ENCODE measurements around the gene LRRC49.
"Not testable (repeated sequence)": the region's sequence is repeated elsewhere in the genome, so short reads cannot be mapped to it uniquely, and the experiment has no call there.

The LRRC49 gene

DNA sequence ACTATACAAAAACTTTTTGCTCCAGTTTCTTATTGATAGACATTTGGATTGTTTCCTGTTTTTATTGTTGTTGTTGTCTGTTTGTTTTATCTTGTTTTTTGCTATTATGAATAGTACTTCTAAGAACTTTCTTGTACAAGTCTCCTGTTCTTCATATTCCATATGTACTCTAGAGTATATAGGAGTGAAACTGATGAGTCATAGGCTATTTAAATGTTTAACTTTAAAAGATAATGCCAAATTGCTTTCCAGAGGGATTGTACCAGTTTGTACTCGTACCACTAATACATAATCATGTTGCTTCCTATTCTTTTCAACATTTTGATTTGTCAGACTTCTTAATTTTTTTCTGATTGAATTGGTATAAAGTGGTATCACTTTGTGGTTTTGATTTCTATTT is 19.6 kb downstream of the LRRC49 start:
- no peak overlapping the region for H3K4me3 ChIP-seq (ENCODE audit: low read length)
- DNase-seq (ENCODE audit: low read depth, low spot score), result no peak

- no peak overlapping the region for H3K4me3 ChIP-seq (ENCODE audit: low read length)
- no peak for DNase-seq (ENCODE audit: low read depth, low spot score)
Observed at GRCh38 chr15:70916531-70916930, 23.9 kb downstream of the LRRC49 start.

DNA sequence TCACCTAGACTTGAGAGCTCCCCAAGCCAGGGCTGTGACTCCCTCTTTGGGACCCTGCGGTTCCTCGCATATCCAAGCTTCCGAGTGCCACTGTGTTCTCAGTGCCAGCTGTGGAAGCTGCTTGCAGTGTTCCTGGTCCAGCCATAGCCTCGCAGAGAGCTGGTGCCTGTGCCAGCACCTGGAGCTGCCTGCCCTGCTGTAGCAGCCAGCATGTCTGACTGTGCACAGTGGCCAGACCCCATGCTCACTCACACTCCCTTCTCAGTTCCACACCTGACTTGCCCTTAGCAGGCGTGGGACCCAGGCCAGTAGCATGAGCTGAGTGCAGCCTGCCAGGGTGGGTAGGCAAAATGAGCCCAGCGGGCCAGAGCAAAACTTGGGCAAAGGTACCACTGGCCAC is 25.3 kb downstream of the LRRC49 start:
- no peak for DNase-seq (ENCODE audit: low read depth, low spot score)
- no peak overlapping the region for H3K4me3 ChIP-seq (ENCODE audit: low read length)

- no peak for DNase-seq (ENCODE audit: low read depth, low spot score)
Observed at GRCh38 chr15:70920981-70921696, 28.5 kb downstream of the LRRC49 start.

DNA sequence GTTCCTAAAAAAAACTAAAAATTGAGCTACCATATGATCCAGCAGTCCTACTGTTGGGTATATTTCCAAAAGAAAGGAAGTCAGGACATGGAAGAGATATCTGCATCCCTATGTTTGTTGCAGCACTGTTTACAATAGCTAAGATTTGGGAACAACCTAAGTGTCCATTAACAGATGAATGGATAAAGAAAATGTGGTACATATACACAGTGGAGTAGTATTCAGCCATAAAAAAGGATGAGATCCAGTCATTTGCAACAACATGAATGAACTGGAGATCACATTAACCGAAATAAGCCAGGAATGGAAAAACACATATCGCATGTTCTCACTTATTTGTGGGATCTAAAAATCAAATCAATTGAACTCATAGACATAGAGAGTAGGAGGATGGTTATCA is 29.5 kb downstream of the LRRC49 start:
- DNase-seq (ENCODE audit: low read depth, low spot score), result no peak
- no peak overlapping the region for H3K4me3 ChIP-seq (ENCODE audit: low read length)

More at GRCh38 chr15:70920981-70921696, 28.5 kb downstream of the LRRC49 start:
- no peak overlapping the region for H3K4me3 ChIP-seq (ENCODE audit: low read length)

GRCh38 chr15:70923311-70924080 is 30.9 kb downstream of the LRRC49 start:
- no peak for DNase-seq (ENCODE audit: low read depth, low spot score)

GRCh38 chr15:70926914-70927313 is 34.3 kb downstream of the LRRC49 start:
- peak; percentile 31 for DNase-seq (ENCODE audit: low read depth, low spot score)
- H3K4me3 ChIP-seq (ENCODE audit: low read length), result not testable (repeated sequence)

More at GRCh38 chr15:70923311-70924080, 30.9 kb downstream of the LRRC49 start:
- no peak overlapping the region for H3K4me3 ChIP-seq (ENCODE audit: low read length)

DNA sequence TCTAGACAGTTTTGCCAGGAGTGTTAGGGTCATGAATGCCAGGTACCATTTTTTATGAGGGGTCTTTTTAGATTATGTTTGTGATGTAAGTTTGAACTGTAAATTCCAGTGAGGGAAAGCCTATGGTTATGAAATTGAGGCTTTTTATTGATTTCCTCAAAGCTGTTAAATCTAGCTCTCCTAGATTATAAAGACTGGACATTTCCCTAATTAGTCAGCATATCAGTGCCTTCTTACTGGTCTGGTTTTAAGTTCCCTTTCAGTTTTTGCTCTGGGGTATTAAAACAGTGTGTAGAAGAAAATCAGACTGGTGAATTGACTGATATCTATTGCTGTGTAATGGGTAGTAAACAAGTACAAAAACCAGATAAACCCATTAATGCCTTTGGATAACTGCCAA is 39.2 kb downstream of the LRRC49 start:
- no peak overlapping the region for H3K4me3 ChIP-seq (ENCODE audit: low read length)
- no peak for DNase-seq (ENCODE audit: low read depth, low spot score)

DNA sequence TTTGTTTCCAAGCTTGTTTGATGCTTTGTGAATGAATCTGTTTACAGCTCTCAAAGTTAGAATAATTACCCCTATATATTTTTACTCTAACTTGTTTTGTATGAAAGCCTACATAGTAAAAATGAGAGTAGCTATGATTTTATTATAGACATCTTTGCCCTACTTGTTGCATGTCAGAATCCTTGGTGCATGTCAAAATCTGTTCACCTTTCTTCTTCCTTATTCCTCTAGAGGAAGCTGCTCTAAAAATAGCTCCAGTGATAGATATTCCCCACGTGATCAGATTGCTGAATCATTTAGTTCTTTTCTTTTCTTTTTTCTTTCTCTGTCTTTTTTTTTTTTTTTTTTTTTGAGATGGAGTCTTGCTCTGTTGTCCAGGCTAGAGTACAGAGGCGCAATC is 39.8 kb downstream of the LRRC49 start:
- no peak for DNase-seq (ENCODE audit: low read depth, low spot score)

DNA sequence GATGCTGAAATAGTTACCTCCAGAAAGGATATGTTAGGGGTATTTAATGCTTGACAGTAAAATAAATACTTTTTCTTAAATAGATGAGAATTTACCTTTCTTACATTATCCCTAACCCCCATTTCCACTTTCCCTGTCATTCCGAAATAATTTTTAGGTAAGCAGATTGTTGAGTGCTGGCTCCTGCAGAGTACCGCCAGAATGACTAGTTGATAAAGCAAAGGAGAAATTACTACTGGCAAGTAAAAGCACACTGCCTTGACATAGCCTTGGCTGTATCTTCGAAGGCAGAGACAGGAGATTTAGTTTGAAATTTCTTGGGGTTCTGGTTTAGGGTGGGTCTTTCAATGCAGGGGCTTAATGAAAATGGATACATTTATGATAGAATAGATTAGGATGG is 40.8 kb downstream of the LRRC49 start:
- H3K4me3 ChIP-seq (ENCODE audit: low read length), result no peak overlapping the region
- DNase-seq (ENCODE audit: low read depth, low spot score), result no peak

More for the DNA sequence above, 39.8 kb downstream of the LRRC49 start:
- no peak overlapping the region for H3K4me3 ChIP-seq (ENCODE audit: low read length)

DNA sequence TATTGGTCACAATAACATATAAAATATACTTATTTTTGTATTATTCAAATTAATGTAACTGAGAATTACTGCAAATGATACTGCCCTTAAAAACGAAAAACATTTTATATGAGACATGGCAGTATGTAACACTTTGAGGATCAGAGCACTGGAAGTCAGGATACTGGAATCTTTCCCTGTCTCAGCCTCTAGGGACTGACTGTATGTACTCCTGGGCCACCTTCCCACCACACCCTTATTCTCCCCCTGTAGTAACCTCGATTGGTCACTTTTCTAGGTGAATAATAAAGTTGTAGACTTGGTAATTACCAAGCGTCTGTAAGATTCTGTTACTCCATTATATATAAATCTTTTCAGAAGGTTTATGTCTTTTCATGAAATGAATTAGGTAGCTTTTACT is 43.0 kb downstream of the LRRC49 start:
- no peak overlapping the region for H3K4me3 ChIP-seq (ENCODE audit: low read length)
- no peak for DNase-seq (ENCODE audit: low read depth, low spot score)

- DNase-seq (ENCODE audit: low read depth, low spot score), result no peak
- no peak overlapping the region for H3K4me3 ChIP-seq (ENCODE audit: low read length)
Observed at GRCh38 chr15:70936326-70936725, 43.7 kb downstream of the LRRC49 start.

GRCh38 chr15:70943285-70943684 is 50.7 kb downstream of the LRRC49 start:
- not testable (repeated sequence) for H3K4me3 ChIP-seq (ENCODE audit: low read length); DNase-seq (ENCODE audit: low read depth, low spot score)

- no peak for DNase-seq (ENCODE audit: low read depth, low spot score)
- H3K4me3 ChIP-seq (ENCODE audit: low read length), result no peak overlapping the region
Observed at GRCh38 chr15:70947351-70948335, 55.0 kb downstream of the LRRC49 start.

DNA sequence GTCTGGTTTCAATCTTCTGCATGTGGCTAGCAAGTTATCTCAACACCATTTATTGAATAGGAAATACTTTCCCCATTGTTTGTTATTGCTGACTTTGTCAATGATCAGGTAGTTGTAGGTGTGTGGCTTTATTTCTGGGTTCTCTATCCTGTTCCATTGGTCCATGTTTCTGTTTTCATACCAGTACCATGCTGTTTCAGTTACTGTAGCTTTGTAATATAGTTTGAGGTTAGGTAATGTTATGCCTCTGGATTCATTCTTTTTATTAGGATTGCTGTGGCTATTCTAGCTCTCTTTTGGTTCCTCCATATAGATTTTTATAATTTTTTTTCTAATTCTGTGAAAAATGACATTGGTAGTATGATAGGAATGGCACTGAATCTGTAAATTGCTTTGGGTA is 58.3 kb downstream of the LRRC49 start:
- no peak for DNase-seq (ENCODE audit: low read depth, low spot score)

GRCh38 chr15:70954171-70954570 is 61.5 kb downstream of the LRRC49 start:
- H3K4me3 ChIP-seq (ENCODE audit: low read length), result no peak overlapping the region
- DNase-seq (ENCODE audit: low read depth, low spot score), result no peak

More for the DNA sequence above, 58.3 kb downstream of the LRRC49 start:
- no peak overlapping the region for H3K4me3 ChIP-seq (ENCODE audit: low read length)

DNA sequence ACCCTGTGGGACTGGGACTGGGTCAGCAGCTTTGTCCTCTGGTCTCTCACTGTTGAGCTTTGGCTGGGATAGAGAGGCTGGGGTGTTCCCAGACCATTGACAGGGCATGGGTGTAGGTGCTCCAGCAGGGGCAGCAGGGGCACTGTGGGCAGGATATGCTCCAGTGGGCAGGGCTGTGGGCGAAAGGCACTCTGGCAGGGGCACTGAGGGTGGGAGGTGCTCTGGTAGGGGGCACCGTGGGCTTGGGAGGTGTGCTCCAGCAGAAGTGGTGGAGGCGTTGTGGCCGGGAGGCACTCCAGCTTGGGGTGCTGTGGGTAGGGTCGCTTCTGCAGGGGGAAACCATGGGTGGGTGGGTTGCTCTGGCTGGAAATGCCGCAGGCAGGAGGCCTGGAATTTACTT is 62.1 kb downstream of the LRRC49 start:
- H3K4me3 ChIP-seq (ENCODE audit: low read length), result no peak overlapping the region
- DNase-seq (ENCODE audit: low read depth, low spot score), result no peak

DNA sequence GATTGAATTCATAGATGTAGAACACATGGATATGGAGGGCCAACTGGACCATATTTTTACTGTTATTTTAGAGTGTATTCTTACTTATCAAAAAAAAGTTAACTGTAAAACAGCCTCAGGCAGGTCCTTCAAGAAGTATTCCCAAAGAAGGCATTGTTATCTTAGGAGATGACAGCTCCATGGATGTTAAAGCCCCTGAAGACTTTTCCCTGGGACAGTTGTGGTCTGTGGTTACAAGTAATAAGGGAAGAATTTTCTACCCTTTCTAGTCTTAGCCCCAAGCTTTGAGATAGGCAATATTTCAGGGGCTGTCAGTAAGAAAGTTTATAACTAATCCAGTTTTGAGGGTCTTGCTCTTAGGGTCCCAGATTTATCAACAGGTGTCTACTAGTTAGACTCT is 62.5 kb downstream of the LRRC49 start:
- DNase-seq (ENCODE audit: low read depth, low spot score), result no peak
- no peak overlapping the region for H3K4me3 ChIP-seq (ENCODE audit: low read length)

DNA sequence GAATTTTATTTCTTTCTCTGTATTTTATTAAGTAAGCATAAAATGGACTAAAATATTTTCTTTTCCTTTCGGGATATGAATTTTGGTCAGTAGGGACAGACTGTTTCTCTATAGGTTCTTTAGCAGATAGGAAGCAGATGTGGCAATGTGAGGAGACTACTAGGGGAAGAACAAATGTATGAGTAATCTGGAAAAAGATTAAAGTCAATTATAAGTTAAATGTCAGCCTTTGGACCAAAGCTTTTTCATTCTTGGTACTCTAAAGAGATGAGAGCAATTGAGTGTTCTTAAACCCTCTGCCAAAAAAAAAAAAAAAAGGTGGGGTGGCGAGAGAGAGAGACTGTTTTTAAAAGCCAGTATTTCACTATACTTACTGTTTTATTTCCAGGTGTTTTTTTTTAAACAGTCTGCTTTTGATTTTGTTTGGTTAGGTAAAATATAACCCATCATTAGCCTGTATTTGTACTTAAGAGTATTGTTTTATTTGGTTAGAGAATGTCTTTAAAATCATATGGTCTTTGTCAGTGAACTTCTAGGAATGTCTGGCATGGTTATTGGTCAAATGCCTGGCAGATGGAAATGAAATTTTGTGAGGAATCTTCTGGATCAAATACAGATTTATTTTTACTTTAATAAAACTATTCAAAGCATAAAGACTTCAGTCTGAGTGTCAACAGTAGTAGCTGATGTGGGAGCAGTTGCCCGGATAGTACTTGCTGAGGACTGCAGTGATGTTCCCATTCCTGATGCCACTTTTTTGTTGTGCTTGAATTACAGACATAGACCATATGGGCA is 63.8 kb downstream of the LRRC49 start:
- no peak overlapping the region for H3K4me3 ChIP-seq (ENCODE audit: low read length)

More for the DNA sequence above, 63.8 kb downstream of the LRRC49 start:
- DNase-seq (ENCODE audit: low read depth, low spot score), result no peak

Data from Jurkat, Clone E6-1 (cell line).